Measurements from ENCODE around the gene IL17RD. TPM values are rescaled to one million over a fixed set of nuclear protein-coding genes. Genes with fewer than 3 reads are reported as not detected.

IL17RD gene
- total RNA-seq: 0.20 and 1.8 TPM in 2 replicates

DNA sequence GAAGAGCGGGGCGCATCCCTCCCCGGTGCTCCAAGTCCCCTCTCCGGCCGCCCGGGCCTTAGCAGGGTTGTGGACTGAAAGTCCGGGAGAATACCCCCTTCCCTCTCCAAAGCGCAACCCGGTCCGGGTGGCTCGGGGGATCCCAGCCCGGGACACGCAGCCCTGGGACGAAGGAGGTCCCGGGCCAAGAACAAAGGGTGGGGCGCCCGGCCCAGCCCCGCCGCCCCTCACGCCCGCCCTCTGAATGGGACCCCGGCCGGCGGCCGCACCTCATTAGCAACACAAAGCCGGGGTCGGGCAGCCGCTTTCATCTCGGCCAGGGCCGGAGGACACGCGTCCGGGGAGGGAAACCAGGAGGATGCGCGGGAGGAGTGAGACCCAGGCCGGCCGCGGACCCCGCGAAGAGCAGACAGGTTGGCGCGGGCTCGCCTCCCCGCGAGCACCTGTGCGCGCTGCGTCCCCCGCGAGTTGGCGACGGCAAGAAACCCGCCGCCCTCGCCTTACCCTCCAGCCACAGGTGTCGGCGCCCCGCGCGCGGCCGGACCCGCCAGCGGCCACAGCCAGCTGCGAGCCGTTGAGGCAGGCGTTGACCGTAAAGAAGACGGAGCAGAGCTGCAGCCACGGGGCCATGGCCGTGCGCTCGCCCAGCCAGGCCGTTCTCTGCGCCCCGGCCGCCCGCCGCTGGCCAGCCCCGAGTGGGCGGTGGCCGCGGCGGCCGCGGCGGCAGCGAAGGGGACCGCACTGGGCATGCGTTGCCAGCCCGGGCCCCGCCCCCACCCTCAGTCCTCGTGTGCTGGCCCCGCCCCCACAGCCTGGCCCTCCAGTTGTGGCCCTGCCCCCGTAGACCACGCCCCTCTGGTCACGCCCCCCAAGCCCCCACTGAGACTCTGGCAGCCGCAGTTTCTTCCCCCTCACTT, at the start of gene IL17RD:
Gene IL17RD, minus strand, starts transcription at position 697 of the 917 bp plus-strand sequence. Its CDS starts 67 bp downstream, at position 630.

DNA sequence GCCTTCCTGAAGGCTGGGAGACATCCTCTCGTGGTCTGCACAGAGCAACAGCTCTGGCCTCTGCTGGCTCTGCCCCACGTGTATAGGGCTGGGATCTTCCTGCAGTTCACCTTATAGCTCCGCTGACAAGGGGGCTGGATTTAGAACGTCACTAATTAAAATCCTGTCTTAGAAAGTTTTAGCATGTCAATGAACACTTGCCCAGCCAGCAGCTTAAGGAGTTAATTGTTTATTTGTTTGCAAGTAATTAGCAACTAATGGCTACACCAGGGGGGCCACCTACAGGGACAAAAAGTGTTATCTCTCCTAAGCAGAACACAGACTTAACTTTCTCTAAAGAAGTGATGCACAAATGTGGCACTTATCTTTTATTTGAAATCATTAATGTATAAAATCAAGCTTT, 34.7 kb upstream of the IL17RD start, which contains the start of gene HESX1:
Gene HESX1, minus strand, starts transcription at position 84 of the 403 bp plus-strand sequence. Its CDS starts 60 bp downstream, at position 24.

DNA sequence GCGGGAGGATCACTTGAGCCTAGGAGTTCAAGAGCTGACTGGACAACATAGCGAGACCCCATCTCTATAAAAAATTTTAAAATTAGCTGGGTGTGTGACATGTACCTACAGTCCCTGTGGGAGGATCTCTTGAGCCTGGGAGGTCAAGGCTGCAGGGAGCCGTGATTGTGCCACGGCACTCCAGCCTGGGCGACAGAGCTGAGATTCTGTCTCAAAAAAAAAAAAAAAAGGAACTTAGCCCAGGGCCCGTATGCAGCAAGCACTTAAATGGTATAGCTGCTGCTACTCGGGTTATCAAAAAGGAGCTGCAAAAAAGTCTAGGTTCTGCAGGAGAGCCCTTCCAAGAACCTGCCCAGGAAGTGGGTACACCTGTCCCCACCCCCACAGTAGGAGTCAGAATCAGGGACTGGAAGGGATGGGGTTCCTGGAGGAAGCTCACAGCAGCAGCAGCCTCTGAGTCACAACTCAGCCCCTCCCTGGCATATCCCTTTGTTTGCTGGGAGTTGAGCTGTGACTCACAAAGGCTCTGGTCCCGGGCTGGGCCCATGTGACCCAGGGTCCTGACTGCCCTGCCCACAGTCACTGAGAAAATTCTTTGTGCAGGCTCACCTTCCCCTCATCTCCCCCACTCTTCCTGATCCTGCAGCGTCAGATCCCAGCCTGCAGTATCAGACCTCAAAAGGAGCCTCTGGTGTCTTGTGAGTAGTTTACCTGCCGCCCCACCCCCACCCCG, 104.9 kb downstream of the IL17RD start, which contains the start of gene SPATA12:
Gene SPATA12, plus strand, starts transcription at position 576 of the 733 bp plus-strand sequence. CDS start 13,031 bp downstream, outside the sequence.

Other genes starting within 250 kb of the IL17RD start
- 0.13 and 0.15 TPM in 2 replicates for gene SPATA12, start 104.7 kb downstream of the IL17RD start, total RNA-seq
- 0.94 TPM in 1 of 2 replicates, not detected in the other for gene HESX1, start 34.6 kb upstream of the IL17RD start, total RNA-seq
- 27.8 and 29.1 TPM in 2 replicates for gene APPL1, start 62.4 kb upstream of the IL17RD start, total RNA-seq
- gene ASB14, start 127.3 kb upstream of the IL17RD start, total RNA-seq: not detected in 2 replicates